ENCODE data around the gene TMEM125. TPM values are rescaled to one million over a fixed set of nuclear protein-coding genes. Genes with fewer than 3 reads are reported as not detected.
A peak's percentile ranks its signal among the peaks of the same experiment; 100 is the strongest.

TMEM125 gene
- total and polyA plus RNA-seq, 12 donors = 0.15 to 0.37 (median 0.22) TPM; not detected in 6

DNA sequence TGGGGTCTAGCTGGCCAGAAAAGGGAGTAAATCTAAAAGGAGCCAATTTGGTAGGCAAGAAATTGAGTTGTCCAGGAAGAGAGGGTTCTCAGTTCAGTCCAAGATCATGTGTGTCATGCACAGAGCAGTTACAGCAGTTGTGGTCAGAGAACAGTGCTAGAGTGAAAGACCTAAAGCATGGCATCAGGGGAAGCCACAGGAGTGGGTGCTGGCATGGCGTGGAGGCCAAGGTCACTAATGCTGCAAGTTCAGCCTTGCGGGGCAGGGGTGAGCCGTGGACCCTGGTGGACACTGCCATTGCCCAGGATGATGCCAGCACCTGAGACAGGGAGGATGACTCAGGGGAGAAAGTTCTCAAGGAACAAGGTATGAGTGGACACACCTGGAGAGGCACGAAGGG is 16.6 kb upstream of the TMEM125 start:
- intact Hi-C loops (cut with DNase I) = no loop called here
- H3K36me3 ChIP-seq = no peaks in the 10 kb centered on the region
- TF ChIP-seq, protein P1, sequence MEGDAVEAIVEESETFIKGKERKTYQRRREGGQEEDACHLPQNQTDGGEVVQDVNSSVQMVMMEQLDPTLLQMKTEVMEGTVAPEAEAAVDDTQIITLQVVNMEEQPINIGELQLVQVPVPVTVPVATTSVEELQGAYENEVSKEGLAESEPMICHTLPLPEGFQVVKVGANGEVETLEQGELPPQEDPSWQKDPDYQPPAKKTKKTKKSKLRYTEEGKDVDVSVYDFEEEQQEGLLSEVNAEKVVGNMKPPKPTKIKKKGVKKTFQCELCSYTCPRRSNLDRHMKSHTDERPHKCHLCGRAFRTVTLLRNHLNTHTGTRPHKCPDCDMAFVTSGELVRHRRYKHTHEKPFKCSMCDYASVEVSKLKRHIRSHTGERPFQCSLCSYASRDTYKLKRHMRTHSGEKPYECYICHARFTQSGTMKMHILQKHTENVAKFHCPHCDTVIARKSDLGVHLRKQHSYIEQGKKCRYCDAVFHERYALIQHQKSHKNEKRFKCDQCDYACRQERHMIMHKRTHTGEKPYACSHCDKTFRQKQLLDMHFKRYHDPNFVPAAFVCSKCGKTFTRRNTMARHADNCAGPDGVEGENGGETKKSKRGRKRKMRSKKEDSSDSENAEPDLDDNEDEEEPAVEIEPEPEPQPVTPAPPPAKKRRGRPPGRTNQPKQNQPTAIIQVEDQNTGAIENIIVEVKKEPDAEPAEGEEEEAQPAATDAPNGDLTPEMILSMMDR (IDR thresholded peaks at IDR 0.05) = no peak
- no peak overlapping the region for H3K4me3 ChIP-seq
- no peaks in the 10 kb centered on the region for H3K9me3 ChIP-seq
- H3K27ac ChIP-seq = no peak overlapping the region
- 87 to 93% methylated on average over 4 of the region's 4 CpGs for WGBS, 2 donors
- DNase-seq (no peak), ATAC-seq (no peak)
- H3K4me1 ChIP-seq = peaks cover 0 to 21% (median 10%) of the 10 kb centered on the region in 9 donors
- no peaks in the 10 kb centered on the region for H3K27me3 ChIP-seq

DNA sequence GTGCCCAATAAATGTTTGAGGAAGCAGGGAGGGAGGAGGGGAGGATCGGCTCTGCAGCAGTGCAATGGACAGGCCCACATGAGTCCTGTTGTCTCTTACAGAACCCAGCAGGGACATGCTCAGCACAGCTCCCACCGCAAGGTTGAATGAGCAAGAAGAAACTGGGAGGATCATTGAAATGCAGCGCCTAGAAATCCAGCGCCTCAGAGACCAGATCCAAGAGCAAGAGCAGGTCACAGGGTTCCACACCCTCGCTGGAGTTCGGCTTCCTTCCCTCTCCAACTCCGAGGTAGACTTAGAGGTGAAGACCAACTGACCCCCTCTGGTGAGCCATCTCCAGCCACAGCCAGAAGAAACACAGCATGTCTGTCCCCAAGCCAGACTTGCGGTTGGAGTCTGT is 15.9 kb upstream of the TMEM125 start:
- no peak for ATAC-seq
- TF ChIP-seq, protein P1 (IDR thresholded peaks at IDR 0.05) = no peak
- Histone ChIP-seq H3K4me1 (peaks cover 0 to 21% (median 10%) of the 10 kb centered on the region in 9 donors), H3K4me3 (no peak overlapping the region), H3K9me3 (no peaks in the 10 kb centered on the region), H3K27me3 (no peaks in the 10 kb centered on the region), H3K27ac (no peak overlapping the region), H3K36me3 (no peaks in the 10 kb centered on the region)
- WGBS, 2 donors = 82 to 86% methylated on average over 8 of the region's 8 CpGs
- intact Hi-C loops (cut with DNase I) = no loop called here
- no peak for DNase-seq

DNA sequence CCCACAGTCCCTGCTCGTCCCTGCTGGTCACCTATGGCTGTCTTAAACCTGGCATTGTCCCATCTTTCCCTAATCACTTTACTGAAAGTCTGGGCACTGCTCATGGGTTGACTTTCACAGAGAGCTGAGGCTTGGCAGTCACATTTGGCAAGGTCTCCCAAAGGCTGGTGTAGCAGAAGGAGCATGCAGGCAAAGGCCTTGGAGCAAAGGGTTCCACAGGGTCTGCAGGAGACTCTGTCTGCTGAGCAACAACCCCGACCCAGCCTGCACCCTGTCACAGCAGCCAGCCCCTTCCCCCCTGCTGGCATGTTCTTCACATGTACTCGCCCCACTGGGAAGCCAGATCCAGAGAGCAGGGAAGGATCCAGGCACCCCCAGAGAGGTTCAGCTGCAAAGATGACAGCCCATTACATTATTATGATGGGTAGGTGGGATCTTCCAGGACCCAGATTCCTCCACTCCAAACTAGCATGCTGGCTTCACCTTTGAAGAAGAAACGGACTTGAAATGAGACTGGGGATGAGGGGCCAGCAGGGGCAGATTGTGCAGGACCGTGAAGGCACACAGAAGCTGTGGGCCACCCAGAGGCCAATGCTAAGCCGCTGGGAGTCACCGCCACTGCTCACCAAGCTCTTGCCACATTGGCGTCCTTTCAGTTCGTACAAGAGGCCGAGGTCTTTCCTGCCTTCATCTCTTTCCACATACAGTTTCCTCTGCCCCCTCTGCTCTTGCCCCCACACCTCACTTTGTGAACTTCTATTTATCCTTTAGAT is 14.2 kb upstream of the TMEM125 start:
- H3K4me1 ChIP-seq = peaks cover 0 to 21% (median 10%) of the 10 kb centered on the region in 9 donors
- no peaks in the 10 kb centered on the region for H3K36me3 ChIP-seq
- intact Hi-C loops (cut with DNase I) = no loop called here
- DNase-seq (peak in 1 of 2 donors; percentile 64), ATAC-seq (peak; percentile 66 to 93 (median 86))
- no peak overlapping the region for H3K4me3 ChIP-seq
- no peaks in the 10 kb centered on the region for H3K27me3 ChIP-seq
- H3K27ac ChIP-seq = no peak overlapping the region
- TF ChIP-seq, protein P1 (IDR thresholded peaks at IDR 0.05) = no peak
- no peaks in the 10 kb centered on the region for H3K9me3 ChIP-seq
- WGBS, 2 donors = 71 to 76% methylated on average over 10 of the region's 10 CpGs

DNA sequence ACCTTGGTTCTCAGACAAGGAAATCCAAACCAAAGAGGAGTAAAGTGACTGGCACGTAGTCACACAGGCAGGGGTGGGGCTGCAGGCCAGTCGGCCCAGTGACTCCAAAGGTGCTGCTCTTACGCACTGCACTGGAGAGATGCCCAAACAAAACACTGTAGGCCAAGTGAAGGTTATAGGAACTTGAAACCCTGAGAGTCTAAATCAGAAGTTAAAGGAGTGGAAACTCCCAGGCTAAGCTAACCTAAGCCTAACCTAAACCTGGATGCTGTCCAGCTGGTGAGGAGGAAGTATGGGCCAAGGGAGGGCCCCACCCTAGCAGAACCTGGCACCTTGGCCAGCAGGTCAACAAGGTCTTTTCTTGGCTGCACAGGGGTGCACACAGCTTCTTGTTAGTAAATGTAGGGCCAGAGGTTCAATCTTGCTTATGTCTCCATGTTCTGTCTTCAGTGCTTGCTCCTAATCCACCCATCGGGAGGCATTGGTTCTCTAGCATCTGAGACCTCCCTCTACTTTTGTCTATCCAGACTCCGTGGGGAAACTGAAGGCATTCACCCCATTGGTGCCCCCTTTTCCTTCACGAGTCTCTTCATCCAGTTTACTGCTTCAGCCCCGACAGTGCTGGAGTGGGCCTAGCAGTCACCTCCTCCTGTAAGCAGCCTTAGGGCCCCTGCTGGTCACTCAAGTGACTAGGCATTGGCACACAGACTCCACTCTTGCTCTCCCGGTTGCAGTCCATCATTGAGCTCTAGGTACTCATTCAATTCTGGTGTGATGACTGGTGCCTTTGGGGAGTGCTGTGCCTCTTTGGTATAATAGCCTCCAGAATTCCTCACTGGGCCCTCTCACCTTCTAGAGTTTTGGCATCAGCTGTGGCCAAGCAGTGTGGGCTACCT is 12.9 kb upstream of the TMEM125 start:
- H3K4me1 ChIP-seq = peaks cover 0 to 21% (median 10%) of the 10 kb centered on the region in 9 donors
- 71 to 77% methylated on average over 8 of the region's 8 CpGs for WGBS, 2 donors
- H3K9me3 ChIP-seq = no peaks in the 10 kb centered on the region
- H3K4me3 ChIP-seq = no peak overlapping the region
- DNase-seq = no peak
- no peaks in the 10 kb centered on the region for H3K36me3 ChIP-seq
- H3K27me3 ChIP-seq = no peaks in the 10 kb centered on the region
- intact Hi-C loops (cut with DNase I) = no loop called here
- ATAC-seq = peak in 5 of 8 donors; percentile 27 to 83 (median 76)
- TF ChIP-seq, protein P1 (IDR thresholded peaks at IDR 0.05) = no peak
- H3K27ac ChIP-seq = no peak overlapping the region
